PC-3 (cell line): ENCODE data around the gene PLEKHN1. TPM values are rescaled to one million over a fixed set of nuclear protein-coding genes. Genes with fewer than 3 reads are reported as not detected.

Source experiments
- ATAC-seq: fragments of 200-7000 bp; cut with Tn5 transposase; 2 replicates; pipeline ENCODE4 v1.9.1; 2020; ENCODE audit warnings: mild to moderate bottlenecking, moderate library complexity
- BruUV-seq: library from RNA; stranded (reverse); fragments of 400-500 nt; replicated peaks from 2 replicates; lab custom pipeline; 2021; lab: Mats Ljungman, UMichigan
- CTCF ChIA-PET: fragments of 300-600 bp; sonication (Branson Sonifier 250); formaldehyde crosslinking; loops from one replicate; lab custom pipeline; 2022; ENCODE audit warnings: antibody characterized with exemption; lab: Charles Lee
- POLR2A ChIA-PET: fragments of 300-600 bp; sonication (Branson Sonifier 250); formaldehyde crosslinking; loops from one replicate; lab custom pipeline; 2022; ENCODE audit warnings: antibody characterized with exemption; ENCODE audit not compliant: unreplicated experiment; lab: Charles Lee
- DNase-seq: peaks from one replicate; pipeline ENCODE4 v3.0.0-alpha.2; 2015
- H2AFZ ChIP-seq: fragments of 300-600 bp; sonication (generic); 2 replicates; pipeline ENCODE4 v1.6.0; 2016; ENCODE audit warnings: antibody characterized with exemption, low read length
- H3F3A ChIP-seq: fragments of 300-600 bp; sonication (generic); one replicate; pipeline ENCODE4 v1.6.0; 2017; ENCODE audit warnings: antibody characterized with exemption, low read length, control low read depth, mild to moderate bottlenecking; ENCODE audit not compliant: unreplicated experiment
- H3K27ac ChIP-seq: fragments of 300-600 bp; sonication (generic); 2 replicates; pipeline ENCODE4 v1.5.1; 2016; ENCODE audit warnings: mild to moderate bottlenecking, low read length
- H3K27me3 ChIP-seq: fragments of 300-600 bp; sonication (generic); 2 replicates; pipeline ENCODE4 v1.6.1; 2016; ENCODE audit warnings: low read length, mixed read lengths
- H3K36me3 ChIP-seq: fragments of 300-600 bp; sonication (generic); 2 replicates; pipeline ENCODE4 v1.6.1; 2016; ENCODE audit warnings: low read depth, mixed run types, low read length, mixed read lengths
- H3K4me1 ChIP-seq: fragments of 300-600 bp; sonication (generic); 2 replicates; pipeline ENCODE4 v1.5.1; 2016; ENCODE audit warnings: low read length; ENCODE audit not compliant: insufficient read depth
- H3K4me2 ChIP-seq: fragments of 300-600 bp; sonication (generic); 2 replicates; pipeline ENCODE4 v1.6.0; 2016; ENCODE audit warnings: low read length
- H3K4me3 ChIP-seq: fragments of 300-600 bp; sonication (generic); 2 replicates; pipeline ENCODE4 v1.5.1; 2016; ENCODE audit warnings: mild to moderate bottlenecking, low read length, mixed read lengths
- H3K79me2 ChIP-seq: fragments of 300-600 bp; sonication (generic); 2 replicates; pipeline ENCODE4 v1.6.1; 2017; ENCODE audit warnings: low read length, mixed read lengths
- H3K9ac ChIP-seq: fragments of 300-600 bp; sonication (generic); 2 replicates; pipeline ENCODE4 v1.6.0; 2016; ENCODE audit warnings: mild to moderate bottlenecking, low read length
- H3K9me2 ChIP-seq: fragments of 300-600 bp; sonication (generic); replicated peaks from 2 replicates; pipeline ENCODE4 v1.6.1; 2016; ENCODE audit warnings: mixed run types, low read length, mixed read lengths
- H3K9me3 ChIP-seq: fragments of 300-600 bp; sonication (generic); 2 replicates; pipeline ENCODE4 v1.6.1; 2016; ENCODE audit warnings: low read length, mixed read lengths
- H4K20me1 ChIP-seq: fragments of 300-600 bp; sonication (generic); 2 replicates; pipeline ENCODE4 v1.6.1; 2016; ENCODE audit warnings: low read length, mixed read lengths
- EZH2 ChIP-seq: fragments of 300-600 bp; sonication (generic); IDR thresholded peaks from one replicate; pipeline ENCODE4 v1.6.1; 2017; ENCODE audit warnings: antibody characterized with exemption, mild to moderate bottlenecking, low read length; ENCODE audit not compliant: unreplicated experiment
- EZH2phosphoT487 ChIP-seq: fragments of 300-600 bp; sonication (generic); IDR thresholded peaks from 2 replicates; pipeline ENCODE4 v1.6.1; 2018; ENCODE audit warnings: mild to moderate bottlenecking, antibody characterized with exemption, low read length, borderline replicate concordance
- intact Hi-C: fragments of 100-400 bp; cut with micrococcal nuclease; formaldehyde crosslinking; loops from 2 replicates; pipeline ENCODE4 v1.9.0; 2023
- total RNA-seq: library from RNA; depleted of rRNA; stranded (reverse); fragments of >200 nt; gene quantifications from 2 replicates; pipeline ENCODE4 v1.2.3, GENCODE V29; 2014
- TF ChIP-seq, protein P1 (sequence below): fragments of 300-600 bp; sonication (generic); conservative IDR thresholded peaks from 2 replicates; pipeline ENCODE4 v1.5.1; 2017; ENCODE audit warnings: antibody characterized with exemption, low read depth, mild to moderate bottlenecking, low read length

Gene PLEKHN1
- total RNA-seq, 1 experiment from 2014 or later = 14.0 TPM

DNA sequence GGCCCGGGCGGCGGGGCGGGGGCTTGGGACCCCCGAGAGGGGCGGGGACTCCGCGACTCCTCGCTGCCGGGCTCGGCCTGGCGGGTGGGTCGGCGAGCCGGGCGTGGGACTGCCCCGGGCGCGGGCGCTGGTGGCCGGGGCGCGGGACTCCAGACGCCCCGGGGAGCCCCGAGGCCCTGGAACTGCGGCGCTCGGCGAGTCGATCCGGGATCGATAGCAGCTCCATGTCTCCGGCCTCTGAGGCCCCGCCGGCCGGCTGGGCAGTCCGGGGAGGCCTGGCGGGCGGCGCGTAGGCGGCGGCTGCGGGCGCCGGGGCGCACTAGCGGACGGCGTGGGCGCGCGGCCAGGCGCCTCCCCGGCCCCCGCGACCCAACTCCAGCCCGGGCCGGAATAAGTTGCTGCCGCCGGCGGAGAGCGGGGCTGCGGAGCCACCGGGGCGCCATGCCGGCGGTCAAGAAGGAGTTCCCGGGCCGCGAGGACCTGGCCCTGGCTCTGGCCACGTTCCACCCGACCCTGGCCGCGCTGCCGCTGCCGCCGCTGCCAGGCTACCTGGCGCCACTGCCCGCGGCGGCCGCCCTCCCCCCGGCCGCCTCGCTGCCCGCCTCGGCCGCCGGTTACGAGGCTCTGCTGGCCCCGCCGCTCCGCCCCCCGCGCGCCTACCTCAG lies 42.2 kb upstream of the PLEKHN1 start:
- TF ChIP-seq, protein P1, sequence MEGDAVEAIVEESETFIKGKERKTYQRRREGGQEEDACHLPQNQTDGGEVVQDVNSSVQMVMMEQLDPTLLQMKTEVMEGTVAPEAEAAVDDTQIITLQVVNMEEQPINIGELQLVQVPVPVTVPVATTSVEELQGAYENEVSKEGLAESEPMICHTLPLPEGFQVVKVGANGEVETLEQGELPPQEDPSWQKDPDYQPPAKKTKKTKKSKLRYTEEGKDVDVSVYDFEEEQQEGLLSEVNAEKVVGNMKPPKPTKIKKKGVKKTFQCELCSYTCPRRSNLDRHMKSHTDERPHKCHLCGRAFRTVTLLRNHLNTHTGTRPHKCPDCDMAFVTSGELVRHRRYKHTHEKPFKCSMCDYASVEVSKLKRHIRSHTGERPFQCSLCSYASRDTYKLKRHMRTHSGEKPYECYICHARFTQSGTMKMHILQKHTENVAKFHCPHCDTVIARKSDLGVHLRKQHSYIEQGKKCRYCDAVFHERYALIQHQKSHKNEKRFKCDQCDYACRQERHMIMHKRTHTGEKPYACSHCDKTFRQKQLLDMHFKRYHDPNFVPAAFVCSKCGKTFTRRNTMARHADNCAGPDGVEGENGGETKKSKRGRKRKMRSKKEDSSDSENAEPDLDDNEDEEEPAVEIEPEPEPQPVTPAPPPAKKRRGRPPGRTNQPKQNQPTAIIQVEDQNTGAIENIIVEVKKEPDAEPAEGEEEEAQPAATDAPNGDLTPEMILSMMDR = no peak
- TF ChIP-seq EZH2phosphoT487 (no peak), EZH2 (no peak)
- H3K27ac ChIP-seq = no peak overlapping the region
- no peak overlapping the region for H3K9ac ChIP-seq
- peak overlapping the region; percentile 61; the same call in 1 of the 2 replicates for H2AFZ ChIP-seq
- intact Hi-C loops = no loop called here
- POLR2A ChIA-PET = no interaction called here
- H3K9me3 ChIP-seq = no peaks in the 10 kb centered on the region
- no peaks in the 10 kb centered on the region for H4K20me1 ChIP-seq
- no peak for DNase-seq
- no peaks in the 10 kb centered on the region for H3K79me2 ChIP-seq
- peak overlapping the region; percentile 57 for H3K4me3 ChIP-seq
- H3F3A ChIP-seq = no peaks in the 10 kb centered on the region
- H3K36me3 ChIP-seq = no peaks in the 10 kb centered on the region
- CTCF ChIA-PET = no interaction called here
- H3K27me3 ChIP-seq = peaks cover 74% of the 10 kb centered on the region
- no peaks in the 10 kb centered on the region for H3K9me2 ChIP-seq
- BruUV-seq = no TSS peak
- peaks cover 10% of the 10 kb centered on the region for H3K4me1 ChIP-seq
- ATAC-seq = peak; percentile 1
- peak overlapping the region; percentile 85 for H3K4me2 ChIP-seq

DNA sequence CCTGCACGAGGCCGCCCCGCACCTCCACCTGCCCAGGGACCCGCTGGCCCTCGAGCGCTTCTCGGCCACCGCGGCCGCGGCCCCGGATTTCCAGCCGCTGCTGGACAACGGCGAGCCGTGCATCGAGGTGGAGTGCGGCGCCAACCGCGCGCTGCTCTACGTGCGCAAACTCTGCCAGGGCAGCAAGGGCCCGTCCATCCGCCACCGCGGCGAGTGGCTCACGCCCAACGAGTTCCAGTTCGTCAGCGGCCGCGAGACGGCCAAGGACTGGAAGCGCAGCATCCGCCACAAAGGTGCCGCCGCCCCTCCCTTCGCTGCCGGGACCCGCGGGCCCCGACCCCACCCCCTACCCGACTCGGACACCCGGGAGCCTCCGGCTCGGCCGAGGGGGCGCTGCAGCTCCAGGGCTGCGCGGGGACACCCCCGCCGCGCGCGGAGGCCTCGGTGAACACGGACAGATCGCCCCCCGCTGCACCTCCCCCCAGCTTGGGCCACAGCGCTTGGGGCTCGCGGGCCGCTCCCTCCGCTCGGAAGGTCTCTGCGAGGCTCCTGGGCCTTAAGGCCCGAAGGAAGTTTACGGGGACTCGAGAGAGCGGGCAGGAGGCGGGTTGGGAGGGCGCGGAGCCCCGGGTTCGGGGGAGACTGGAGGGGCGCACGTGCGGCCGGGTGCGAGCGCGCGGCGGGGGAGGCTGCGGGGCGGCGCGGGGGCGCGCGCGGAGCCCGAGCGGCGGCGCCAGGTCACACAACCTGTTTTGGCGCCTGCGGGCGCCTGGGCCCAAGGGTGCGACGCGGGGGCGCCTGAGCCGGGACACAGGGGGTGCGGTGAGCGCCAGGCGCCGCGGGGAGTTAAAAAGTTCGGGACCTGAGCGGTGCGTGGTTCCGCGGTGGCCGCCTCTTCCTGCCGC lies 41.4 kb upstream of the PLEKHN1 start:
- BruUV-seq = no TSS peak
- CTCF ChIA-PET = no interaction called here
- ATAC-seq = peak; percentile 19

More for the DNA sequence above, 41.4 kb upstream of the PLEKHN1 start:
- H3F3A ChIP-seq = no peaks in the 10 kb centered on the region
- H3K79me2 ChIP-seq = no peaks in the 10 kb centered on the region
- no peaks in the 10 kb centered on the region for H4K20me1 ChIP-seq
- no peaks in the 10 kb centered on the region for H3K9me3 ChIP-seq
- H3K4me2 ChIP-seq = peak overlapping the region; percentile 85
- H3K9me2 ChIP-seq = no peaks in the 10 kb centered on the region
- peaks cover 66% of the 10 kb centered on the region for H3K27me3 ChIP-seq
- peak; percentile 47 for DNase-seq
- POLR2A ChIA-PET = no interaction called here
- no peak overlapping the region for H3K27ac ChIP-seq
- H2AFZ ChIP-seq = peak overlapping the region; percentile 61; the same call in 1 of the 2 replicates
- H3K4me3 ChIP-seq = peak overlapping the region; percentile 48
- H3K36me3 ChIP-seq = no peaks in the 10 kb centered on the region
- peaks cover 10% of the 10 kb centered on the region for H3K4me1 ChIP-seq
- intact Hi-C loops = no loop called here
- TF ChIP-seq EZH2 (peak; percentile 87), EZH2phosphoT487 (peak; percentile 84; the same call in 1 of the 2 replicates)
- TF ChIP-seq, protein P1 = no peak
- no peak overlapping the region for H3K9ac ChIP-seq
